K562 (cell line): Measurements from ENCODE around the gene ALDH18A1. TPM values are rescaled to one million over a fixed set of nuclear protein-coding genes. Genes with fewer than 3 reads are reported as not detected.

ENCODE experiments used
- DPF2 ChIP-seq: fragments of 450-650 bp; IDR thresholded peaks from 2 replicates; pipeline ENCODE4 v1.6.1; 2016
- MEIS2 ChIP-seq: fragments of 450-650 bp; IDR thresholded peaks from 2 replicates; pipeline ENCODE4 v1.6.1; 2014; ENCODE audit warnings: mild to moderate bottlenecking; ENCODE audit not compliant: partially characterized antibody
- SMAD4 ChIP-seq: fragments of 250-450 bp; sonication (Bioruptor Pico); conservative IDR thresholded peaks from 2 replicates; pipeline ENCODE4 v1.8.0; 2021; ENCODE audit warnings: inconsistent platforms, mild to moderate bottlenecking, moderate library complexity
- SREBF2 ChIP-seq: sonication (generic); formaldehyde crosslinking; IDR thresholded peaks from 2 replicates; pipeline ENCODE4 v1.4.0; 2020; ENCODE audit warnings: mild to moderate bottlenecking, missing genetic modification reagents
- TEAD4 ChIP-seq, 2 experiments: sonication (generic) in 1 of 2; formaldehyde crosslinking in 1 of 2; IDR thresholded peaks; 2 replicates each; pipeline versions ENCODE4 v1.6.1 to v1.8.0; 2012 to 2022; ENCODE audit warnings: borderline replicate concordance in 1 of 2, inconsistent platforms in 1 of 2, low read length in 1 of 2, mild to moderate bottlenecking in 1 of 2, missing genetic modification reagents in 1 of 2
- ZC3H4 ChIP-seq: sonication (generic); formaldehyde crosslinking; IDR thresholded peaks from 2 replicates; pipeline ENCODE4 v1.9.0; 2021; ENCODE audit warnings: missing genetic modification reagents, borderline replicate concordance
- polyA plus RNA-seq, 8 experiments: library from polyadenylated mRNA; depleted of rRNA in 4 of 8; stranded (reverse) in 5 of 8; unstranded in 3 of 8; fragments of >200 nt; fragmentation: Nextera tagmentation in 2 of 8; fragmentation: Illumina TruSeq in 1 of 8; extraction: Ambion mirVana in 2 of 8; extraction: Trizol in 1 of 8; gene quantifications; 2 replicates each; pipeline versions ENCODE4 v1.2.1 to v1.2.3, GENCODE V29; 2011 to 2014; ENCODE audit warnings: inconsistent platforms in 1 of 8, missing spikeins in 1 of 8
- total RNA-seq, 7 experiments: library from RNA; depleted of rRNA in 6 of 7; stranded (reverse); fragments of >200 nt in 6 of 7; fragmentation: Illumina TruSeq in 2 of 7; extraction: Trizol in 2 of 7; gene quantifications; 2 replicates each; pipeline versions ENCODE4 v1.2.1 to v1.2.3, GENCODE V29; 2011 to 2021; ENCODE audit warnings: low replicate concordance in 1 of 7
- TF ChIP-seq, protein P1 (sequence below): fragments of 200-800 bp; sonication (Bioruptor generic); IDR thresholded peaks from 2 replicates; pipeline ENCODE4 v1.6.1; 2016; ENCODE audit warnings: missing genetic modification characterization, missing compliant biosample characterization
- TF ChIP-seq, protein P2 (sequence below): fragments of 250-450 bp; sonication (Bioruptor Pico); IDR thresholded peaks from 2 replicates; pipeline ENCODE4 v1.9.0; 2021; ENCODE audit warnings: mild to moderate bottlenecking, inconsistent platforms
- TF ChIP-seq, protein P3 (sequence below): fragments of 450-650 bp; formaldehyde crosslinking; IDR thresholded peaks from 2 replicates; pipeline ENCODE4 v1.4.0; 2022; ENCODE audit warnings: missing genetic modification characterization
- TF ChIP-seq, protein P4 (sequence below): fragments of 250-450 bp; sonication (Bioruptor Pico); IDR thresholded peaks from 2 replicates; pipeline ENCODE4 v1.9.0; 2021; ENCODE audit warnings: mild to moderate bottlenecking
- TF ChIP-seq, protein P5 (sequence below), 3 experiments: fragments of 200-800 bp in 1 of 3; fragments of 250-450 bp in 1 of 3; fragments of 450-650 bp in 1 of 3; sonication (Bioruptor Pico) in 1 of 3; sonication (Bioruptor generic) in 1 of 3; formaldehyde crosslinking in 1 of 3; IDR thresholded peaks; 2 replicates each; pipeline versions ENCODE4 v1.6.1 to v1.8.0; 2016 to 2022; ENCODE audit warnings: mild to moderate bottlenecking in 2 of 3, missing genetic modification characterization in 2 of 3, missing compliant biosample characterization in 1 of 3, moderate library complexity in 1 of 3
- TF ChIP-seq, protein P6 (sequence below): sonication (generic); formaldehyde crosslinking; IDR thresholded peaks from 2 replicates; pipeline ENCODE4 v1.8.1; 2022; ENCODE audit warnings: missing genetic modification reagents

Gene ALDH18A1
- total and polyA plus RNA-seq, 9 of the 15 experiments (the other 6 are each of a cell fraction or from before 2014, with no cell fraction given) = 12.0 to 83.3 (median 43.8) TPM

DNA sequence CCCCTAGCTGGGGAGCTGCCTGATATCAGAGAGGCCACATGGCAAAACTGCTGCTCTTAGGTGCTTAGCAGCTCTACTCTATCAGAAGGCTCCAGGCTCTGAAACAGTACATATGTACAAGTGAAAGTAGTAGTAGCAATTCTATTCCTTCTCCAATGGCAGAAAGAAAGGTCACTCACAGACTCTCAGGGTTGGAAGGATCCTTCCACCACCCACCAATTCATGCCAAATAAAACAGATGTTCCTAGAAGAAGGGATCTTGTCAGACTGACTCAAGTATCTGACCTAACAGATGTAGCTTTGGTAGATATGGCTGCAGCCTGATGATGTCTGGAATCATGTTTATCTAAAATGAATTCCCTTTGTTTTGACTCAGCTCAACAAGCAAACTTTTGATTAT lies 8.0 kb upstream of the ALDH18A1 start (continued):
- TF ChIP-seq, protein P1, sequence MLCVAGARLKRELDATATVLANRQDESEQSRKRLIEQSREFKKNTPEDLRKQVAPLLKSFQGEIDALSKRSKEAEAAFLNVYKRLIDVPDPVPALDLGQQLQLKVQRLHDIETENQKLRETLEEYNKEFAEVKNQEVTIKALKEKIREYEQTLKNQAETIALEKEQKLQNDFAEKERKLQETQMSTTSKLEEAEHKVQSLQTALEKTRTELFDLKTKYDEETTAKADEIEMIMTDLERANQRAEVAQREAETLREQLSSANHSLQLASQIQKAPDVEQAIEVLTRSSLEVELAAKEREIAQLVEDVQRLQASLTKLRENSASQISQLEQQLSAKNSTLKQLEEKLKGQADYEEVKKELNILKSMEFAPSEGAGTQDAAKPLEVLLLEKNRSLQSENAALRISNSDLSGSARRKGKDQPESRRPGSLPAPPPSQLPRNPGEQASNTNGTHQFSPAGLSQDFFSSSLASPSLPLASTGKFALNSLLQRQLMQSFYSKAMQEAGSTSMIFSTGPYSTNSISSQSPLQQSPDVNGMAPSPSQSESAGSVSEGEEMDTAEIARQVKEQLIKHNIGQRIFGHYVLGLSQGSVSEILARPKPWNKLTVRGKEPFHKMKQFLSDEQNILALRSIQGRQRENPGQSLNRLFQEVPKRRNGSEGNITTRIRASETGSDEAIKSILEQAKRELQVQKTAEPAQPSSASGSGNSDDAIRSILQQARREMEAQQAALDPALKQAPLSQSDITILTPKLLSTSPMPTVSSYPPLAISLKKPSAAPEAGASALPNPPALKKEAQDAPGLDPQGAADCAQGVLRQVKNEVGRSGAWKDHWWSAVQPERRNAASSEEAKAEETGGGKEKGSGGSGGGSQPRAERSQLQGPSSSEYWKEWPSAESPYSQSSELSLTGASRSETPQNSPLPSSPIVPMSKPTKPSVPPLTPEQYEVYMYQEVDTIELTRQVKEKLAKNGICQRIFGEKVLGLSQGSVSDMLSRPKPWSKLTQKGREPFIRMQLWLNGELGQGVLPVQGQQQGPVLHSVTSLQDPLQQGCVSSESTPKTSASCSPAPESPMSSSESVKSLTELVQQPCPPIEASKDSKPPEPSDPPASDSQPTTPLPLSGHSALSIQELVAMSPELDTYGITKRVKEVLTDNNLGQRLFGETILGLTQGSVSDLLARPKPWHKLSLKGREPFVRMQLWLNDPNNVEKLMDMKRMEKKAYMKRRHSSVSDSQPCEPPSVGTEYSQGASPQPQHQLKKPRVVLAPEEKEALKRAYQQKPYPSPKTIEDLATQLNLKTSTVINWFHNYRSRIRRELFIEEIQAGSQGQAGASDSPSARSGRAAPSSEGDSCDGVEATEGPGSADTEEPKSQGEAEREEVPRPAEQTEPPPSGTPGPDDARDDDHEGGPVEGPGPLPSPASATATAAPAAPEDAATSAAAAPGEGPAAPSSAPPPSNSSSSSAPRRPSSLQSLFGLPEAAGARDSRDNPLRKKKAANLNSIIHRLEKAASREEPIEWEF (CRISPR knock-in tag) = no peak
- TF ChIP-seq DPF2 (peak; percentile 72), ZC3H4 (no peak), TEAD4 (IDR thresholded peaks at IDR 0.05; ENCODE audit: low read length) (peak; percentile 88), TEAD4 (CRISPR knock-in tag; IDR thresholded peaks at IDR 0.05; ENCODE audit: borderline replicate concordance) (no peak), MEIS2 (no peak), SMAD4 (CRISPR knock-in tag) (peak; percentile 72), SREBF2 (CRISPR knock-in tag) (no peak)
- TF ChIP-seq, protein P2, sequence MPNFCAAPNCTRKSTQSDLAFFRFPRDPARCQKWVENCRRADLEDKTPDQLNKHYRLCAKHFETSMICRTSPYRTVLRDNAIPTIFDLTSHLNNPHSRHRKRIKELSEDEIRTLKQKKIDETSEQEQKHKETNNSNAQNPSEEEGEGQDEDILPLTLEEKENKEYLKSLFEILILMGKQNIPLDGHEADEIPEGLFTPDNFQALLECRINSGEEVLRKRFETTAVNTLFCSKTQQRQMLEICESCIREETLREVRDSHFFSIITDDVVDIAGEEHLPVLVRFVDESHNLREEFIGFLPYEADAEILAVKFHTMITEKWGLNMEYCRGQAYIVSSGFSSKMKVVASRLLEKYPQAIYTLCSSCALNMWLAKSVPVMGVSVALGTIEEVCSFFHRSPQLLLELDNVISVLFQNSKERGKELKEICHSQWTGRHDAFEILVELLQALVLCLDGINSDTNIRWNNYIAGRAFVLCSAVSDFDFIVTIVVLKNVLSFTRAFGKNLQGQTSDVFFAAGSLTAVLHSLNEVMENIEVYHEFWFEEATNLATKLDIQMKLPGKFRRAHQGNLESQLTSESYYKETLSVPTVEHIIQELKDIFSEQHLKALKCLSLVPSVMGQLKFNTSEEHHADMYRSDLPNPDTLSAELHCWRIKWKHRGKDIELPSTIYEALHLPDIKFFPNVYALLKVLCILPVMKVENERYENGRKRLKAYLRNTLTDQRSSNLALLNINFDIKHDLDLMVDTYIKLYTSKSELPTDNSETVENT = no peak
- TF ChIP-seq, protein P3, sequence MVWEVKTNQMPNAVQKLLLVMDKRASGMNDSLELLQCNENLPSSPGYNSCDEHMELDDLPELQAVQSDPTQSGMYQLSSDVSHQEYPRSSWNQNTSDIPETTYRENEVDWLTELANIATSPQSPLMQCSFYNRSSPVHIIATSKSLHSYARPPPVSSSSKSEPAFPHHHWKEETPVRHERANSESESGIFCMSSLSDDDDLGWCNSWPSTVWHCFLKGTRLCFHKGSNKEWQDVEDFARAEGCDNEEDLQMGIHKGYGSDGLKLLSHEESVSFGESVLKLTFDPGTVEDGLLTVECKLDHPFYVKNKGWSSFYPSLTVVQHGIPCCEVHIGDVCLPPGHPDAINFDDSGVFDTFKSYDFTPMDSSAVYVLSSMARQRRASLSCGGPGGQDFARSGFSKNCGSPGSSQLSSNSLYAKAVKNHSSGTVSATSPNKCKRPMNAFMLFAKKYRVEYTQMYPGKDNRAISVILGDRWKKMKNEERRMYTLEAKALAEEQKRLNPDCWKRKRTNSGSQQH (CRISPR knock-in tag) = no peak
- TF ChIP-seq, protein P4, sequence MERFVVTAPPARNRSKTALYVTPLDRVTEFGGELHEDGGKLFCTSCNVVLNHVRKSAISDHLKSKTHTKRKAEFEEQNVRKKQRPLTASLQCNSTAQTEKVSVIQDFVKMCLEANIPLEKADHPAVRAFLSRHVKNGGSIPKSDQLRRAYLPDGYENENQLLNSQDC = no peak
- TF ChIP-seq, protein P5, sequence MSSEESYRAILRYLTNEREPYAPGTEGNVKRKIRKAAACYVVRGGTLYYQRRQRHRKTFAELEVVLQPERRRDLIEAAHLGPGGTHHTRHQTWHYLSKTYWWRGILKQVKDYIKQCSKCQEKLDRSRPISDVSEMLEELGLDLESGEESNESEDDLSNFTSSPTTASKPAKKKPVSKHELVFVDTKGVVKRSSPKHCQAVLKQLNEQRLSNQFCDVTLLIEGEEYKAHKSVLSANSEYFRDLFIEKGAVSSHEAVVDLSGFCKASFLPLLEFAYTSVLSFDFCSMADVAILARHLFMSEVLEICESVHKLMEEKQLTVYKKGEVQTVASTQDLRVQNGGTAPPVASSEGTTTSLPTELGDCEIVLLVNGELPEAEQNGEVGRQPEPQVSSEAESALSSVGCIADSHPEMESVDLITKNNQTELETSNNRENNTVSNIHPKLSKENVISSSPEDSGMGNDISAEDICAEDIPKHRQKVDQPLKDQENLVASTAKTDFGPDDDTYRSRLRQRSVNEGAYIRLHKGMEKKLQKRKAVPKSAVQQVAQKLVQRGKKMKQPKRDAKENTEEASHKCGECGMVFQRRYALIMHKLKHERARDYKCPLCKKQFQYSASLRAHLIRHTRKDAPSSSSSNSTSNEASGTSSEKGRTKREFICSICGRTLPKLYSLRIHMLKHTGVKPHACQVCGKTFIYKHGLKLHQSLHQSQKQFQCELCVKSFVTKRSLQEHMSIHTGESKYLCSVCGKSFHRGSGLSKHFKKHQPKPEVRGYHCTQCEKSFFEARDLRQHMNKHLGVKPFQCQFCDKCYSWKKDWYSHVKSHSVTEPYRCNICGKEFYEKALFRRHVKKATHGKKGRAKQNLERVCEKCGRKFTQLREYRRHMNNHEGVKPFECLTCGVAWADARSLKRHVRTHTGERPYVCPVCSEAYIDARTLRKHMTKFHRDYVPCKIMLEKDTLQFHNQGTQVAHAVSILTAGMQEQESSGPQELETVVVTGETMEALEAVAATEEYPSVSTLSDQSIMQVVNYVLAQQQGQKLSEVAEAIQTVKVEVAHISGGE (CRISPR knock-in tag; IDR thresholded peaks at IDR 0.05) = 0 out of 6 replicates have a peak, but pooled peaks of 1 of the 3 experiments have one; percentile 27
- TF ChIP-seq, protein P6, sequence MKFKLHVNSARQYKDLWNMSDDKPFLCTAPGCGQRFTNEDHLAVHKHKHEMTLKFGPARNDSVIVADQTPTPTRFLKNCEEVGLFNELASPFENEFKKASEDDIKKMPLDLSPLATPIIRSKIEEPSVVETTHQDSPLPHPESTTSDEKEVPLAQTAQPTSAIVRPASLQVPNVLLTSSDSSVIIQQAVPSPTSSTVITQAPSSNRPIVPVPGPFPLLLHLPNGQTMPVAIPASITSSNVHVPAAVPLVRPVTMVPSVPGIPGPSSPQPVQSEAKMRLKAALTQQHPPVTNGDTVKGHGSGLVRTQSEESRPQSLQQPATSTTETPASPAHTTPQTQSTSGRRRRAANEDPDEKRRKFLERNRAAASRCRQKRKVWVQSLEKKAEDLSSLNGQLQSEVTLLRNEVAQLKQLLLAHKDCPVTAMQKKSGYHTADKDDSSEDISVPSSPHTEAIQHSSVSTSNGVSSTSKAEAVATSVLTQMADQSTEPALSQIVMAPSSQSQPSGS (CRISPR knock-in tag) = no peak
